Retinal pigment epithelial cell (primary cell): ENCODE results near the gene RASIP1.
"Not testable (repeated sequence)": the region's sequence is repeated elsewhere in the genome, so short reads cannot be mapped to it uniquely, and the experiment has no call there.

ENCODE experiments used
- DNase-seq: peaks from one replicate; pipeline ENCODE4 v3.0.0-alpha.2; 2010; ENCODE audit warnings: low read depth
- H3K4me3 ChIP-seq: 2 replicates; pipeline ENCODE4 v1.5.1; 2011; ENCODE audit warnings: mild to moderate bottlenecking, low read length, control low read depth, moderate library complexity
- TF ChIP-seq, protein P1 (sequence below): conservative IDR thresholded peaks from 2 replicates; pipeline ENCODE4 v1.5.1; 2011; ENCODE audit warnings: low read depth, low read length, control low read depth, inconsistent platforms

RASIP1 gene

DNA sequence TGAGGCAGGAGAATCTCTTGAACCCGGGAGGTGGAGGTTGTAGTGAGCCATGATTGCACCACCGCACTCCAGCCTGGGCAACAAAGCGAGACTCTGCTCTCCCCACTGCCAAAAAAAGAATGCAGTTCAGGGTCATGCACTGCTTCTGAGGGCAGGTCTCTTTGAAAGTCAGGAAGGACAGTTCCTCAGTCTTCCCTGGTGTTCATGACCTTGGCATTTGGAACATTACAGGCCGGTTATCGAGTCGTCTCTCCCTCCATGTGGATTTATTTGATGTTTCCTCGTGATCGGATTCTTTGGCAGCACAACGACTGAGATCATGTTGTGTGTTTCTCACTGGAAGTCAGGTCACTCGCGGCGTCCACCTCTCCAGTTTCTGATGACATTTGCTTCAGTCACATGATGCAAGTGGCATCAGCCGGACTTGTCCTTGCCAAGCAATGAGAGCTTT, 32.1 kb upstream of the RASIP1 start:
- DNase-seq: no peak
- no peak overlapping the region for H3K4me3 ChIP-seq
- TF ChIP-seq, protein P1, sequence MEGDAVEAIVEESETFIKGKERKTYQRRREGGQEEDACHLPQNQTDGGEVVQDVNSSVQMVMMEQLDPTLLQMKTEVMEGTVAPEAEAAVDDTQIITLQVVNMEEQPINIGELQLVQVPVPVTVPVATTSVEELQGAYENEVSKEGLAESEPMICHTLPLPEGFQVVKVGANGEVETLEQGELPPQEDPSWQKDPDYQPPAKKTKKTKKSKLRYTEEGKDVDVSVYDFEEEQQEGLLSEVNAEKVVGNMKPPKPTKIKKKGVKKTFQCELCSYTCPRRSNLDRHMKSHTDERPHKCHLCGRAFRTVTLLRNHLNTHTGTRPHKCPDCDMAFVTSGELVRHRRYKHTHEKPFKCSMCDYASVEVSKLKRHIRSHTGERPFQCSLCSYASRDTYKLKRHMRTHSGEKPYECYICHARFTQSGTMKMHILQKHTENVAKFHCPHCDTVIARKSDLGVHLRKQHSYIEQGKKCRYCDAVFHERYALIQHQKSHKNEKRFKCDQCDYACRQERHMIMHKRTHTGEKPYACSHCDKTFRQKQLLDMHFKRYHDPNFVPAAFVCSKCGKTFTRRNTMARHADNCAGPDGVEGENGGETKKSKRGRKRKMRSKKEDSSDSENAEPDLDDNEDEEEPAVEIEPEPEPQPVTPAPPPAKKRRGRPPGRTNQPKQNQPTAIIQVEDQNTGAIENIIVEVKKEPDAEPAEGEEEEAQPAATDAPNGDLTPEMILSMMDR: no peak

DNA sequence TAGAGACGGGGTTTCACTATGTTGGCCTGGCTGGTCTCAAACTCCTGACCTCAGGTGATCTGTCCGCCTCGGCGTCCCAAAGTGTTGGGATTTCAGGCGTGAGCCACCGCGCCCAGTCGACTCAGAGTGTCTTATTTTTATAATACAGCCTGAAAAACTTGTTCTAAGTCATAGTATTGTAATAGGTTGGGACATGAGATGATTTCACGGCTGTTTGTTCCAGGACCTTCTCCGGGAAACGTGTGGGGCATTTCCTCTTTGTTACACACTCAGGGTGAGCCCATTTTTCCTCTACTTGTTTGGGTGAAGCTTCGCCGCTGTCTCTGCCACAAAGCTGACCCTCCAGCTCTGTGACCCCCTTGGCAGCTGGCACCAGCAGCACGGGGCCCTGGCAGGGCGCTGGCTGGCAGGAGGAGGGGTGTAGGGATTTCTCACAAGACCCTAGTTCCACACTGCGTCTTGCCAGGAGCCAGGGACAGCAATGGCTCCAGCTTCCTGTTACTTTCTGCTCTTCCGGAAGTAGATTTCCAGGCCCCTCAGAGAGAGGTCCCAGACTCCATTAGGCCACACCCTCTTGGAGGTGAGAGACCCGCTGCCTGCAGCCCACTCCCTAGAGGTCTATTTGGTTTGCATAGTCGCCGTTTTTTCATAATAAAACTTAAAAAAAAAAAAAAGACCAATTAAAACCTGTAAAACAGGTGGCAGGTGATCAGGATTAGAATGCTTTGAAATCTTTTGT, 30.5 kb upstream of the RASIP1 start:
- no peak overlapping the region for H3K4me3 ChIP-seq
- DNase-seq: no peak
- TF ChIP-seq, protein P1: no peak

DNA sequence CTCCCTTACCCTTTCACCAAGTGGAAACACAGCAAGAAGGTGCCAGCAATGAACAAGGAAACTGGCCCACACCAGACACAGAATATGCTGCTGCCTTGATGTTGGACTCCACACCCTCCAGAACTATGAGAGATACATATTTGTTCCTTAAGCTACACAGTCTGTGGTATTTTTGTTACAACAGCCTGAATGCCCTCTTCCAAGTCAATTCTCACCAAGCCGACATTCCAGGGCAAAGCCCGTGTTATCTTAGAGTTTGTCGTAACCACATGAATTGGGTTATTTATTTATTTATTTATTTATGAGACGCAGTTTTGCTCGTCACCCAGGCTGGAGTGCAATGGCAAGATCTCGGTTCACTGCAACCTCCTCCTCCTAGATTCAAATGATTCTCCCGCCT, 29.9 kb upstream of the RASIP1 start:
- peak; percentile 57 for DNase-seq
- H3K4me3 ChIP-seq: no peak overlapping the region
- TF ChIP-seq, protein P1: no peak

DNA sequence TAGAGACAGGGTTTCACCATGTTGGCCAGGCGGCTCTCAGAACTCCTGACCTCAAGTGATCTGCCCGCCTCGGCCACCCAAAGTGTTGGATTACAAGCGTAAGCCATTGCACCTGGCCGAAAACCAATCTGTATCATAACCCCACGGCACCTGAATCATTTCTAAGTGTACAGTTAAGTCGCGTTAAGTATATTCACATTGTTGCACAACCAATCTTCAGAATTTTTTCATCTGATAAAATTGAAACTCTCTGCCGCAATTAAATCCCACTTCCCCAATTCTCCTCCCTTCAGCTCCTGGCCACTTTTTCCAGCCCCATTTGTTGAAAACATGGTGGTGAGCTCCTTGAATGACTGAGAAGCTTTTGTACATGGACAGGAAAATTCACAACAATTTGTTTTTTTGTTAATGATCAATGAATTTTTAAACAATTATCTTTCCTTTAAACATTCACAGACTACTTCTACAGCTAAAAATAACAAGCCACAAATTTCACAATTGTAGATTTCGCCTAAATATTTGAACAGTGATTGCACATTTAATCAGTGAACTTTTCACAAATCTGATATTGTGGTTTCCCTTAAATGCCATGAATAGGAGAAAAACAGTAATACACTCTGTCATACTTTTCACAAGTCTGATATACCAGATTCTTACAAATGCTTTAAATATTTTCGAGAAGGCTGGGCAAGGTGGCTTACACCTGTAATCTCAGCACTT, 28.7 kb upstream of the RASIP1 start:
- H3K4me3 ChIP-seq: no peak overlapping the region
- DNase-seq: no peak
- TF ChIP-seq, protein P1: no peak

DNA sequence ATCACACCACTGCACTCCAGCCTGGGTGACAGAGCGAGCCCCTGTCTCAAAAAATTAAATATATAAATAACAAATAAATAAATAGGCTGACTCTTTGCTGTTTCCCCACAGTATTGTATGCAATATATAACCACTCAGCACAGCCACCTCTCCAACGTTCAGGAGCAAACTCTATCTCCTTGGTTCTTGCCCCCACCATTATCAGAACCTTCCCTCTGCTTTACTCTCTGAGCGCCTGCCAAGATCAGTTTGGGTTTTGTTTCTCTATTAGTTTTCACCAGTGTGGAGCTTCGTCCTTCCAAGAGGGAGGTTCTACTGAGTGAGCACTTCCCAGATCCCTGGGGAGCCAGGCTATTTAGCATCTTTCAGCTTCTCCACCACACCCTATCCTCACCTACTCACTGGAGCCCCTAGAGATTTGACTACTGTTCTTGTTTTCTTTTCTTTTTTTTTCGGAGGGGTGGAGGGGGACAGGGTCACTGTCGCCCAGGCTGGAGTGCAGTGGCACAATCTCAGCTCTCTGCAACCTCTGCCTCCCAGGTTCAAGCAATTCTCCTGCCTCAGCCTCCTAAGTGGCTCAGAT, 27.9 kb upstream of the RASIP1 start:
- not testable (repeated sequence) for DNase-seq, H3K4me3 ChIP-seq

GRCh38 chr19:48765816-48766215, 25.4 kb upstream of the RASIP1 start:
- H3K4me3 ChIP-seq, DNase-seq: not testable (repeated sequence)

- H3K4me3 ChIP-seq: no peak overlapping the region
- no peak for DNase-seq
- TF ChIP-seq, protein P1: no peak
Measured at GRCh38 chr19:48760504-48761205, 20.2 kb upstream of the RASIP1 start.

DNA sequence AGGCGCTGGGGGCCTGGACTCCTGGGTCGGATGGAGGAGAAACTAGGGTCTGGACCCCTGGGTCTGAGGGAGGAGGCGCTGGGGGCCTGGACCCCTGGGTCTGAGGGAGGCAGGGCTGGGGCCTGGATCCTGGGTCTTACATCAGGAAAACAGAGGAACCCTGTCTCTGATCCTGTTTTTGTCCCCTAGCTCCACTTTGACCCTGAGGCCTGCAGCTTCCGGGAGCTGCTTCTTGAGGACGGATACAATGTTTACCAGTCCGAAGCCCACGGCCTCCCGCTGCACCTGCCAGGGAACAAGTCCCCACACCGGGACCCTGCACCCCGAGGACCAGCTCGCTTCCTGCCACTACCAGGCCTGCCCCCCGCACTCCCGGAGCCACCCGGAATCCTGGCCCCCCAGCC, 17.3 kb upstream of the RASIP1 start:
- no peak overlapping the region for H3K4me3 ChIP-seq
- TF ChIP-seq, protein P1: no peak
- no peak for DNase-seq
